HG03432 (cell line): ENCODE results near the gene ZNF280A.
"Not testable (repeated sequence)": the region's sequence is repeated elsewhere in the genome, so short reads cannot be mapped to it uniquely, and the experiment has no call there.

Experiments
- ATAC-seq: cut with Tn5 transposase; IDR thresholded peaks from one replicate; pipeline ENCODE4 v1.9.1; 2021; ENCODE audit warnings: mild to moderate bottlenecking, moderate library complexity; ENCODE audit not compliant: unreplicated experiment

Gene ZNF280A

DNA sequence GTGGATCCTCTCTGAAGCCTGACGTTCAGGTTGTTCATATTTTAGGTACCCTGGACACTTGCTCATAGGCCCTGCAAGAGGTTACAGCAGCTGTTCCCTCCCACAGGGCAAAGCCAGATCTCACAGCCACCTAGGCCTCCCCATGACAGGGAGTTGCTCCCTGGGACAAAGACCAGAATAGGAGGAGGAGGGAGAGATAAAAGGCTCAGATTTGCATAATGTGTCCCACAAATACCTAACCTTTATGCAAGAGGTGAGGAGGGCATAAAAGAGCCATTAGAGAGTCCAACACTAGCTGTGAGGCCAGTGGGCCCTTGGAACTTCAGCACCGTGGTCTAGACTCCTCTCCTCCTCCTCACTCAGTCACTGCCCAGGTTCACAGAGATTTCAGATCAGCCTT, 45.3 kb downstream of the ZNF280A start:
- ATAC-seq, result no peak

DNA sequence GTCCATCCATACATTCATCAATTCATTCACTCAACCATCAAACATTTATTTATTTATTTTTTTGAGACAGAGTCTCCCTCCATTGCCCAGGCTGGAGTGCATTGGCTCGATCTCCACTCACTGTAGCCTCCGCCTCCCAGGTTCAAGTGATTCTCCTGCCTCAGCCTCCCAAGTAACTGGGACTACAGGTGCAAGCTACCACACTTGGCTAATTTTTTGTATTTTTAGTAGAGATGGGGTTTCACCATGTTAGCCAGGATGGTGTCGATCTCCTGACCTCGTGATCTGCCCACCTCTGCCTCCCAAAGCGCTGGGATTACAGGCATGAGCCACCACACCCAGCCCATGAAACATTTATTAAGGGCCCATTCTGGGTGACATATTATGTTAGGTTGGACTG, 49.0 kb downstream of the ZNF280A start:
- not testable (repeated sequence) for ATAC-seq

DNA sequence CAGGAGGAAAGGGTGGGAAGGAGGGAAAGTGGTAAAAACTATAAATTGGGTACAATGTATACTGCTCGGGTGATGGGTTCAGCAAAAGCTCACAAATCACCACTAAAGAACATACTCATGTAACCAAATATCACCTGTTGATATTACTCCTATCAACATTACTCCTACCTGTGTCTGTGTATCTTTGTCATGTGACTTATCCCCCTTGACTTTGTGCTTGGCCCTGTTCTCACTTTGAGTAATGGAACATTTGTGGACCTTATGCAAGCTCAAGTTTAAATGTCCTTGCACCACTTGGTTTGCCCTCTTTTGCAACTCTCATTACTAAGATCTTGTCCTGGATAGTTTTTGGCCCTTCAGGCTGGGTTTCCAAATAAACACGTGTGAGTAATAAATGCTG, 50.5 kb downstream of the ZNF280A start:
- no peak for ATAC-seq

DNA sequence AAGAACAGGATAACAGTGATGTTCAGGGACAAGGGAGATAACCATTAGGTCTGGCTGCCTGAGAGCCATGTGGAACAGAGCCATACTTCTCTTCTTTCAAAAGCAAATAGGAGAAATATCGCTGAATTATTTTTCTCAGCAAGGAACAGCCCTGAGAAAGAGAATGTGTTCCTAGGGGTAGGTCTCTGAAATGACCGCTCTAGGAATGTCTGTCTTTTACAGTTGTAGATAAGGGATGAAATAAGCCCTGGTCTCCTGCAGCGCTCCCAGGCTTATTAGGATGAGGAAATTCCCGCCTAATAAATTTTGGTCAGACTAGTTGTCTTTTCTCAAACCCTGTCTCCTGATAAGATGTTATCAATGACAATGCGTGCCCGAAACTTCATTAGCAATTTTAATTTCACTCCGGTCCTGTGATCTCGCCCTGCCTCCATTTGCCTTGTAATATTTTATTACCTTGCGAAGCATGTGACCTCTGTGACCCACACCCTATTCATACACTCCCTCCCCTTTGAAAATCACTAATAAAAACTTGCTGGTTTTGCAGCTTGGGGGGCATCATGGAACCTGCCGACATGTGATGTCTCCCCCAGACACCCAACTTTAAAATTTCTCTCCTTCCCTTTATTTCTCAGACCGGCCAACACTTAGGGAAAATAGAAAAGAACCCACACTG, 51.1 kb downstream of the ZNF280A start:
- not testable (repeated sequence) for ATAC-seq

DNA sequence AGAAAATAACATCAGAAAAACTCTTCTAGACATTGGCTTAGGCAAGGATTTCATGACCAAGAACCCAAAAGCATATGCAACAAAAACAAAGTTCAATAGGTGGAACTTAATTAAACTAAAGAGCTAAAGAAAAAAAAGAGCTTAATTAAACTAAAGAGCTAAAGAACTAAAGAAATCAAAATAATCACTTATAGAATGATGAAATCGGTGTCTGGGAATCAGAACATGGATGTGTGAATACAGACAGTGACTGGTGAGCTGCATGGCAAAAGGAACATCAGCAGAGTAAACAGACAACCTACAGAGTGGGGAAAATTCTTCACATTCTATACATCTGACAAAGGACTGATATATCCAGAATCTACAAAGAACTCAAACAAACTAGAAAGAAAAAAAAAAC, 53.0 kb downstream of the ZNF280A start:
- no peak for ATAC-seq

DNA sequence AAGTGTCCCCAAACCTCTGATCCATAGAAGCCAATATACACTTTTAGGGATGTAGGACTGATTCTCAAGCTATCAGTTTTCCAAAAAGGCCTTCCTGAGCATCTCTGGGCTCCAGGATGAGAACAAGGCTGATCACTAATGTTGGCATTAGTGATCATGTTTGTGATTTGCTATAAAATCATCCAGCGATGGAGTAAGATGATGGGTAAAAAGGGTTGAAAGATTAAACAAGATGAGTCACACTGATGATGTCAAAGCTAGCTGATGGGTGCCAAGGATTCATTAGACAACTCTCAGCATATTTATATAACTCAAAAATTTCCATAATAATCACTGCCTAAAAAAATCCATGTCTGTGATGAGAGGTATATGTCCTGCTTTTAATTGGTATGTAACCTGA, 54.3 kb downstream of the ZNF280A start:
- no peak for ATAC-seq

DNA sequence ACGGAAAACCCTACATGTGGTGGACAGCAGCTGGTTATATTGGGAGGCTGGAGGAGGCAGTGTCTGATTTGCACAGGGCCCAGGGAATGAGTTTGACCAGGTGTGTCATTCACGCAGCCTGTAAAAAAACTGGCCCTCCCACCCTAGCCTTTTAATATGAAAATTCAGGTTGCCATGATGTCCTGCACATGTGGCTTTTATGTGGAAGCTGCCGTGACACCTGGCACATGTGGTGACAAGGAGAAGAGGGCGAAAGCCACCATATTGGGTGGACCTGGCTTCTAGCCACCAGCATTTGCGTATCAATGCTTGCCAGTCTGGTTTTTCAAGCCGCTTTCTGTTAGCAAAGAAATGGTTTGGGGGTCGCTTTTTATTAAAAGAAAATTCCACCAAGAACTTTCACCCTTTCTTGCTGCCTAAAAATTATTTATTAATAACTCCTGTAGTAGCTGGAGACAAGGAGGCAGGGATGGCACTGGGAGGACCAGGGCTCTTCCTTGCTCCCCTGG, 54.9 kb downstream of the ZNF280A start:
- ATAC-seq, result no peak

DNA sequence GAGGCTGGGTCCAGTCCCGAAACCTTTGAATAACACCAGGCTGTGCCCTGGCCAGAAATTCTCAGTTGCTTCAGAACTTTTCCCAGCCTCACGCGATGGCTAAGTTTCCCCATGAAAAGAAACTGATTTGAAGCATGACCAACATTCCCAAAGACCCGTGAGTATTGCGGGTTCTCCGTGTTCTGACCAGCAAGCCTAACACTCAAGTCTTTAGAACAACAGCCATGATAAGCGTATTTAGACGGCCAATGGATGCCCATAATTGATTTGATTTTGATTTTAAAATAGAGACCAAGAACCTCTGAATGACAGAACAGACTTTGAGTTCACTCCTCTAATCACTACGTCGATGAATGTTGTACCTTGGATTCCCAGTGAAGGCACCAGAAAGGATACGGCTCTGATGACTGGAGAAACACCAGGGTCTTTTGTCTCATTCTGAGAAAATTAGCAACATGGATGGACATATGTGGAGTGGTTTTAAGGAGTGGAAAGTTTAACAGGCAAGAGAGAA, 55.5 kb downstream of the ZNF280A start:
- ATAC-seq, result no peak

DNA sequence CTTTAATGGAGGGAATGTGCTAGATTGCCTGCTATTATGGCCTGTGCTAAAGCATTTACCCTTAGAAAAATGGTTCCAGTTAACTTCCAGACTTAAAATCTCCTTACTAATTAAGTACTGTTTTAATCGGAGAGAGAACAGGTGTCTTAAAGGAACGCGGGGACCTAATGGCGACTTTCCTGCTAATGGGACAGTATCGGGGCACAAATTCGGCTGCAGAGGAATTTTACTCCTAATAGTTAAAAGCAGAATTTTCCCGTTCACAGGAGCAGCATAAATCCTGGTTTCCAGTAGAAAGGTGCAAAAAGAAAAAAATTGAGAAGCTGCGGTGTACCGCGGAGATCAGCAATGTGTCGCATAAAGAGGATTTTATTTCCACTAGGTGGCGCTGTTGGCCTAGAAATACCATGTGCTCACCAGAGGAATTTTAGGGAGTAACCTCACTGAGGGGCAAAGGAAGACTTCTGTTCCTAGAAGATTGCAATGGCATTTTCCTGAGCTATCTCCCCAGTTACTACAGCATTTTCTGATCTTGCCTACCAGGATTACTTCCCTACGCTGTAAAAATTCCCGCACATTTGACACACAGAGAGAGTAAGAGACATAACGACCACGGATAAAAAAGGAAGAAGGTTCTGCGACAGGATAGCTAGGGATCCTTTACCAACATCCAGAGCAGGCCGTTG, 56.1 kb downstream of the ZNF280A start:
- no peak for ATAC-seq
